HG03066 (cell line): Measurements from ENCODE around the gene ACTN3.
"Not testable (repeated sequence)": the region's sequence is repeated elsewhere in the genome, so short reads cannot be mapped to it uniquely, and the experiment has no call there.

ENCODE experiments used
- ATAC-seq: cut with Tn5 transposase; IDR thresholded peaks from one replicate; pipeline ENCODE4 v1.9.1; 2021; ENCODE audit warnings: low read depth; ENCODE audit not compliant: unreplicated experiment

Gene ACTN3

GRCh38 chr11:66562907-66563583 lies 16.3 kb downstream of the ACTN3 start:
- ATAC-seq: no peak

- ATAC-seq: no peak
Measured at GRCh38 chr11:66563832-66564231, 17.1 kb downstream of the ACTN3 start.

GRCh38 chr11:66564538-66564937 lies 17.8 kb downstream of the ACTN3 start:
- ATAC-seq: no peak

GRCh38 chr11:66564984-66565383 lies 18.3 kb downstream of the ACTN3 start:
- no peak for ATAC-seq

DNA sequence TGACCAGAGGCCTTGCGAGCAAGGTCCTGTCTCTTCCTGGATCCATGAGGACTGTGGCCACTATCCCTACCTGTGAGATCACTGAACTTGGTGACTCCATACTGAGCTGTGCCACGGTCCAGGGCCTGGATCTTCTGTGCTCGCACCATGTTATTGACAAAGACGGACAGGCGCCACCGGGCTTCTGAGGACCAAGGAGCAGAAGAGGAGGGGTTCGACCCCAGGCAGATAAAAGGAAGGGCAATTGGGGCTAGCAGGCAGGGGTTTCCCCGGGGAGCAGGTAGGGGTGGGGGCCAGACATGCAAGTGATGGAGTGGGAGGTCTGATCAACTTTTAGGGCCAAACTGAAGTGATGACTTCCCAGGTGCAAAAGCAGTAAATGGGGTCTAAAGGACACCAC lies 19.5 kb downstream of the ACTN3 start:
- ATAC-seq: no peak

- no peak for ATAC-seq
Measured at GRCh38 chr11:66567787-66568123, 21.1 kb downstream of the ACTN3 start.

GRCh38 chr11:66568124-66568916 lies 21.6 kb downstream of the ACTN3 start, which contains the start of gene CTSF:
CTSF (minus strand) TSS chr11:66568606; CDS start chr11:66568486, 120 bp downstream.
- no peak for ATAC-seq

- ATAC-seq: no peak
Measured at GRCh38 chr11:66569076-66569475, 22.4 kb downstream of the ACTN3 start.

GRCh38 chr11:66570079-66570849 lies 23.6 kb downstream of the ACTN3 start:
- no peak for ATAC-seq

DNA sequence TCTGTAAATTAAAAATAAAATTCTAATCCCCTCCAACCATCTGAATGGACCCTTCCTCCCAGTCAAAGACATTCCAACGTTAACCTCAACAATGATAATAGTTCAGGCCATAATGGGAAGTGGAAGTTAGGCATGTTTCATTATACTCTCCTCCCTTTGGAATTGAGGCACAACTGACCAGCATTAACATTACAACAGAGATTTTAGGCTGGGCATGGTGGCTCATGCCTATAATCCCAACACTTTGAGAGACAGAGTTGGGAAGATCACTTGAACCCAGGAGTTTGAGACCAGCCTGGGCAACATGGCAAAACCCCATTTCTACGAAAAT lies 24.1 kb downstream of the ACTN3 start:
- no peak for ATAC-seq

GRCh38 chr11:66579017-66579606 lies 32.4 kb downstream of the ACTN3 start:
- no peak for ATAC-seq

DNA sequence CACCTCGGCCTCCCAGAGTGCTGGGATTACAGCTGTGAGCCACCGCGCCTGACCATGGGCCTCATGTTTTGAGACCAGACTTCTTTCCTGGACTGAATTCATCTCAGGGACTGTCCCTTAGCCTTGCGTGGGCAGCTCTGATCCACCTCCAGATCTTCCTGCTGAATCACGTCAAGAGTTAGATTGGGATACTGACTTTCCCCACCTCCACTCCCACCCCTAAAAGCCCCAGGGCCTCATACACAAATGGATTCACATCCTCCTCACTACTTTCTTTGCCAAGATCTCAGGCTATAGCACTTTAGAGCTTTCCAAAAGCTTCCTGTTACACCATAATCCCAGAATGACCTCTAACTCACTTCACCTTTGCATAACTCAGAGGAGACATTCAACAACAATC lies 34.1 kb downstream of the ACTN3 start:
- ATAC-seq: no peak

GRCh38 chr11:66581261-66581660 lies 34.6 kb downstream of the ACTN3 start:
- ATAC-seq: no peak

GRCh38 chr11:66582565-66583147 lies 36.0 kb downstream of the ACTN3 start:
- ATAC-seq: not testable (repeated sequence)

- not testable (repeated sequence) for ATAC-seq
Measured at GRCh38 chr11:66585447-66585846, 38.7 kb downstream of the ACTN3 start.

GRCh38 chr11:66586136-66586535 lies 39.4 kb downstream of the ACTN3 start:
- no peak for ATAC-seq

DNA sequence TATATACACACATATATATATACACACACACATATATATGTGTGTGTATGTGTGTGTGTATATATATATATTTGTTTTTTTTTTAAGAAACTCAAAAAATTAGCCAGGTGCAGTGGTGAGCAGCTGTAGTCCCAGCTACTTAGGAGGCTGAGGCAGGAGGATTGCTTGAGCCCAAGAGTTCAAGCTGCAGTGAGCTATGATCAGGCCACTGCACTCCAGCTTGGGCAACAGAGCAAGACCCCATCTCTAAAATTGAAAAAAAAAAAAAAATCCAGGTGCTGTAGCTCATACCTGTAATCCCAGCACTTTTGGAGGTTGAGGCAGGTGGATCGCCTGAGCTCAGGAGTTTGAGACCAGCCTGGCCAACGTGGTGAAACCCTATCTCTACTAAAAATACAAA lies 42.6 kb downstream of the ACTN3 start:
- ATAC-seq: not testable (repeated sequence)

DNA sequence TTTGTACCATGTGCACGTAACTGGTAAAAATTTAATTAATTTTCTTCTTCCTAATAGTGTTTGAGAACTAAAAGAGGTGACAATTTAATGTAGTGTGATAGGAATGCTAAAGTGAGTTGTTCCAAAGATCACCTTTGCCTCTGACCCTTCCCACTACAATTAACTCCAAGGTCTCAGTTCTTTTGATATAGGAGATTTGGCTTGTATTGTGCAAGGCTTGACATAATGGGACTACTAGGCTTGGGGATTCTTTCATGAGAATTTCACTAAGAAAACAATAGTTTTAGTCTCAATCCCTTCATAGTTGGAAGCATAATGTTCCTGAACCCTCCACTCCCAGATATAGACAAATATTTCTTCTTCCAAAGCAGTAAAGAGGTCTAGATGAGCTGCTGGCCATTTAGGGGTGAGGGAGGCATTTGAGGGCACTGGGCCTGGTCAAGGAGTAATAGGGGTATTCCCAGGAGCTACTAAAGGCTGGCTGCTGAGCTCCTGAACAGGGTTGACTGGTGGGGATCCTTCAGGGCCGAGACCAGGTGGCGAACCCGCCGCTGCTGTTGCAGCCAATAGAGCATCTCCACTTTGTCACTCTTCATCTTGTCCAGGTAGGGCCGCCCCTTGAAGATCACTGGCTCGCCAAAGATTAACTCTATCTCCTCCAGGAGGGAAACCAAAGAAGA lies 43.4 kb downstream of the ACTN3 start:
- ATAC-seq: no peak

DNA sequence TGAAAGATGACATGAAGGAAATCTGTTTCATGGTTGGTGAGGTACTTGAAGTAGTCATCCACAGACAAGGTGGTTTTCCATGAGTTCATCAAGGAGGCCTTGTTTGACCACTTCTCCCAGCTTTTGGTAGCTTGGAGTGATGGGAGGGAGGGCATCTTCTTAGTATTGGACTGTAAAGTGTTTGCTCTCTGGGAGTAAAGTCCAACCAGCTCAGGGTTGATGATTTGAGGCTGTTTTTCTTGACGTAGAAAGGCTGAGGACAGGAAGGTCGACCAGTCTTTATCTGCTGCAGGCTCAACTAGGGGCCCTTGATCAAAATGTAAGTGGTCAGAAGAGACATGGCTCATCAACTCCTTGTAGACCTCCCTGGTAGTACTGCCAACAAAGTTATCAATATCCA lies 44.5 kb downstream of the ACTN3 start:
- ATAC-seq: no peak
